Measurements from ENCODE around the gene RPS18. TPM values are rescaled to one million over a fixed set of nuclear protein-coding genes. Genes with fewer than 3 reads are reported as not detected.
A peak's percentile ranks its signal among the peaks of the same experiment; 100 is the strongest.

RPS18 gene
- total and polyA plus RNA-seq, 2 of the 13 experiments (the other 11 are each of a cell fraction or from before 2014, with no cell fraction given): 3,896 to 5,806 TPM

GRCh38 chr6:33288921-33289783 is 17.3 kb downstream of the RPS18 start, which contains the start of the genes PFDN6 and WDR46 (continued):
- no peak for TF ChIP-seq ZXDC (CRISPR knock-in tag; IDR thresholded peaks at IDR 0.05)
- peak; percentile 26; the same call in 1 of the 2 replicates for TF ChIP-seq ZNF333 (CRISPR knock-in tag; IDR thresholded peaks at IDR 0.05; ENCODE audit: borderline replicate concordance)
- TF ChIP-seq PREB (CRISPR knock-in tag; IDR thresholded peaks at IDR 0.05): no peak
- no peak for TF ChIP-seq ZNF678 (CRISPR knock-in tag; IDR thresholded peaks at IDR 0.05)
- no peak for TF ChIP-seq MAF1 (CRISPR knock-in tag; IDR thresholded peaks at IDR 0.05; ENCODE audit: borderline replicate concordance)
- TF ChIP-seq ZBTB37 (CRISPR knock-in tag; IDR thresholded peaks at IDR 0.05): no peak
- no peak for TF ChIP-seq RFX3 (CRISPR knock-in tag; IDR thresholded peaks at IDR 0.05)
- 0 out of 2 replicates have a peak, but pooled peaks have one; percentile 40 for TF ChIP-seq ZSCAN31 (CRISPR knock-in tag; IDR thresholded peaks at IDR 0.05; ENCODE audit: low read depth)
- peak; percentile 84 for TF ChIP-seq POLR2AphosphoS5 (IDR thresholded peaks at IDR 0.05; ENCODE audit: low read depth, low read length)
- TF ChIP-seq ZNF720 (CRISPR knock-in tag; IDR thresholded peaks at IDR 0.05): no peak
- TF ChIP-seq ZNF549 (CRISPR knock-in tag; IDR thresholded peaks at IDR 0.05): no peak
- peak; percentile 30; the same call in 1 of the 2 replicates for TF ChIP-seq ZBTB25 (CRISPR knock-in tag; IDR thresholded peaks at IDR 0.05)
- no peak for TF ChIP-seq ZBTB43 (CRISPR knock-in tag; conservative IDR thresholded peaks at IDR 0.05)
- TF ChIP-seq FUBP1 (CRISPR knock-in tag; IDR thresholded peaks at IDR 0.05; ENCODE audit: borderline replicate concordance): no peak
- TF ChIP-seq ZNF891 (CRISPR knock-in tag; IDR thresholded peaks at IDR 0.05): no peak
- no peak for TF ChIP-seq ZNF30 (CRISPR knock-in tag; IDR thresholded peaks at IDR 0.05)

Data from HepG2 (cell line).